GM19452 (cell line): Measurements from ENCODE around the gene RPTOR.

Experiments
- ATAC-seq: cut with Tn5 transposase; IDR thresholded peaks from one replicate; pipeline ENCODE4 v1.9.1; 2021; ENCODE audit not compliant: unreplicated experiment

Gene RPTOR

GRCh38 chr17:80836658-80836965 is 292.0 kb downstream of the RPTOR start:
- ATAC-seq: no peak

- no peak for ATAC-seq
These were observed 292.4 kb downstream of the RPTOR start for GRCh38 chr17:80836971-80837481.

GRCh38 chr17:80837711-80838110 is 293.1 kb downstream of the RPTOR start:
- no peak for ATAC-seq

- ATAC-seq: no peak
These were observed 293.8 kb downstream of the RPTOR start for GRCh38 chr17:80838311-80839025.

- ATAC-seq: no peak
These were observed 294.3 kb downstream of the RPTOR start for GRCh38 chr17:80839026-80839345.

GRCh38 chr17:80839511-80839941 is 294.9 kb downstream of the RPTOR start:
- ATAC-seq: no peak

- no peak for ATAC-seq
These were observed 295.3 kb downstream of the RPTOR start for GRCh38 chr17:80839970-80840369.

- no peak for ATAC-seq
These were observed 297.9 kb downstream of the RPTOR start for GRCh38 chr17:80842456-80843013.

- ATAC-seq: no peak
These were observed 299.1 kb downstream of the RPTOR start for GRCh38 chr17:80843741-80844156.

- no peak for ATAC-seq
These were observed 299.9 kb downstream of the RPTOR start for GRCh38 chr17:80844418-80844990.

- ATAC-seq: no peak
These were observed 300.6 kb downstream of the RPTOR start for GRCh38 chr17:80845069-80845862.

- no peak for ATAC-seq
These were observed 301.4 kb downstream of the RPTOR start for GRCh38 chr17:80845863-80846671.

GRCh38 chr17:80846932-80847331 is 302.3 kb downstream of the RPTOR start:
- no peak for ATAC-seq

GRCh38 chr17:80847496-80848230 is 303.0 kb downstream of the RPTOR start:
- no peak for ATAC-seq

- no peak for ATAC-seq
These were observed 303.9 kb downstream of the RPTOR start for GRCh38 chr17:80848449-80849102.

- no peak for ATAC-seq
These were observed 304.5 kb downstream of the RPTOR start for GRCh38 chr17:80849119-80849518.

- no peak for ATAC-seq
These were observed 305.5 kb downstream of the RPTOR start for GRCh38 chr17:80850109-80850508.

- ATAC-seq: no peak
These were observed 306.2 kb downstream of the RPTOR start for GRCh38 chr17:80850817-80851216.

GRCh38 chr17:80851277-80851925 is 306.8 kb downstream of the RPTOR start:
- no peak for ATAC-seq
